H1 (cell line): Measurements from ENCODE around the gene PHF10. TPM values are rescaled to one million over a fixed set of nuclear protein-coding genes. Genes with fewer than 3 reads are reported as not detected.

Experiments
- CHD2 ChIP-seq: IDR thresholded peaks from 2 replicates; pipeline ENCODE4 v1.6.1; 2012; ENCODE audit warnings: low read length, improper control_type of control experiment
- GABPA ChIP-seq: IDR thresholded peaks from 2 replicates; pipeline ENCODE4 v1.6.1; 2011; ENCODE audit warnings: mild to moderate bottlenecking, low read length, moderate library complexity, borderline replicate concordance; ENCODE audit not compliant: insufficient read depth
- GTF2F1 ChIP-seq: IDR thresholded peaks from 2 replicates; pipeline ENCODE4 v1.6.1; 2012; ENCODE audit warnings: low read depth, low read length, improper control_type of control experiment, borderline replicate concordance
- JUN ChIP-seq: IDR thresholded peaks from 2 replicates; pipeline ENCODE4 v1.6.1; 2011; ENCODE audit warnings: low read depth, mild to moderate bottlenecking, improper control_type of control experiment, low read length
- KDM1A ChIP-seq: fragments of 200-600, 300-600 bp; sonication (generic); IDR thresholded peaks from 2 replicates; pipeline ENCODE4 v1.7.1; 2016; ENCODE audit warnings: mild to moderate bottlenecking, low read length, borderline replicate concordance
- KDM4A ChIP-seq: IDR thresholded peaks from one replicate; pipeline ENCODE4 v1.7.1; 2012; ENCODE audit warnings: low read depth, mild to moderate bottlenecking, moderate library complexity, low read length, inconsistent platforms; ENCODE audit not compliant: severe bottlenecking
- NRF1 ChIP-seq: IDR thresholded peaks from 2 replicates; pipeline ENCODE4 v1.6.1; 2011; ENCODE audit warnings: mild to moderate bottlenecking, low read depth, low read length, improper control_type of control experiment
- POLR2A ChIP-seq, 2 experiments: IDR thresholded peaks; 1 replicate in 1 of 2; 2 replicates in 1 of 2; pipeline ENCODE4 v1.6.1; 2011; ENCODE audit warnings: low read depth in 2 of 2, low read length in 2 of 2, mild to moderate bottlenecking in 2 of 2; ENCODE audit errors: control extremely low read depth in 1 of 2
- RAD21 ChIP-seq, 2 experiments: IDR thresholded peaks in 1 of 2; conservative IDR thresholded peaks in 1 of 2; 2 replicates each; pipeline ENCODE4 v1.6.1; 2011; ENCODE audit warnings: low read depth in 2 of 2, low read length in 2 of 2, improper control_type of control experiment in 1 of 2, inconsistent platforms in 1 of 2, mild to moderate bottlenecking in 1 of 2, moderate library complexity in 1 of 2
- RBBP5 ChIP-seq: IDR thresholded peaks from 2 replicates; pipeline ENCODE4 v1.7.1; 2012; ENCODE audit warnings: low read depth, mild to moderate bottlenecking, inconsistent platforms, low read length, moderate library complexity, borderline replicate concordance
- RNF2 ChIP-seq: fragments of 200-900, 300-1000 bp; sonication (generic); IDR thresholded peaks from 2 replicates; pipeline ENCODE4 v1.7.1; 2016; ENCODE audit warnings: borderline replicate concordance, low read depth, mild to moderate bottlenecking, antibody characterized with exemption, low read length; ENCODE audit not compliant: poor library complexity, severe bottlenecking; ENCODE audit errors: missing control alignments
- RXRA ChIP-seq: IDR thresholded peaks from 2 replicates; pipeline ENCODE4 v1.6.1; 2011; ENCODE audit warnings: low read depth, mild to moderate bottlenecking, low read length, moderate library complexity; ENCODE audit not compliant: insufficient read depth
- SAP30 ChIP-seq: fragments of 300-600 bp; sonication (generic); IDR thresholded peaks from 2 replicates; pipeline ENCODE4 v1.7.1; 2012; ENCODE audit warnings: low read length, moderate library complexity, mild to moderate bottlenecking, inconsistent platforms; ENCODE audit not compliant: insufficient read depth, insufficient replicate concordance
- SIX5 ChIP-seq: IDR thresholded peaks from 2 replicates; pipeline ENCODE4 v1.6.1; 2011; ENCODE audit warnings: mild to moderate bottlenecking, low read depth, low read length
- SP2 ChIP-seq: IDR thresholded peaks from 2 replicates; pipeline ENCODE4 v1.6.1; 2012; ENCODE audit warnings: mild to moderate bottlenecking, low read length, inconsistent platforms
- TAF7 ChIP-seq: optimal IDR thresholded peaks from 2 replicates; pipeline ENCODE3; 2011; ENCODE audit warnings: low read depth, mild to moderate bottlenecking, inconsistent platforms, low read length, moderate library complexity, borderline replicate concordance
- TCF12 ChIP-seq: IDR thresholded peaks from 2 replicates; pipeline ENCODE4 v1.6.1; 2011; ENCODE audit warnings: low read depth, mild to moderate bottlenecking, low read length
- USF2 ChIP-seq: IDR thresholded peaks from 2 replicates; pipeline ENCODE4 v1.6.1; 2011; ENCODE audit warnings: low read length, improper control_type of control experiment
- YY1 ChIP-seq: IDR thresholded peaks from 2 replicates; pipeline ENCODE4 v1.6.1; 2011; ENCODE audit warnings: low read depth, mild to moderate bottlenecking, low read length
- ZNF274 ChIP-seq: IDR thresholded peaks from 2 replicates; pipeline ENCODE4 v1.7.0; 2012; ENCODE audit warnings: low read length, borderline replicate concordance; ENCODE audit errors: extremely low read depth
- polyA plus RNA-seq, 7 experiments: library from polyadenylated mRNA; depleted of rRNA in 3 of 7; stranded (reverse) in 5 of 7; unstranded in 2 of 7; fragments of >200 nt in 5 of 7; fragments of 200-250 nt in 2 of 7; gene quantifications; 1 replicate in 5 of 7; 2 replicates in 1 of 7; 4 replicates in 1 of 7; pipeline versions ENCODE4 v1.2.1 to v1.2.3, GENCODE V29; 2011 to 2013; ENCODE audit warnings: missing spikeins in 2 of 7, mixed read lengths in 2 of 7
- total RNA-seq: library from RNA; stranded (reverse); fragmentation: NEBNext Ultra II Directional; extraction: Animal tissue kit (Norgen Biotek cat#: 25700); gene quantifications from 2 replicates; pipeline ENCODE4 v1.2.1, GENCODE V29; 2021

PHF10 gene
- total and polyA plus RNA-seq, 2 of the 8 experiments (the other 6 are each of a cell fraction or from before 2014, with no cell fraction given): 15.6 to 51.1 TPM

DNA sequence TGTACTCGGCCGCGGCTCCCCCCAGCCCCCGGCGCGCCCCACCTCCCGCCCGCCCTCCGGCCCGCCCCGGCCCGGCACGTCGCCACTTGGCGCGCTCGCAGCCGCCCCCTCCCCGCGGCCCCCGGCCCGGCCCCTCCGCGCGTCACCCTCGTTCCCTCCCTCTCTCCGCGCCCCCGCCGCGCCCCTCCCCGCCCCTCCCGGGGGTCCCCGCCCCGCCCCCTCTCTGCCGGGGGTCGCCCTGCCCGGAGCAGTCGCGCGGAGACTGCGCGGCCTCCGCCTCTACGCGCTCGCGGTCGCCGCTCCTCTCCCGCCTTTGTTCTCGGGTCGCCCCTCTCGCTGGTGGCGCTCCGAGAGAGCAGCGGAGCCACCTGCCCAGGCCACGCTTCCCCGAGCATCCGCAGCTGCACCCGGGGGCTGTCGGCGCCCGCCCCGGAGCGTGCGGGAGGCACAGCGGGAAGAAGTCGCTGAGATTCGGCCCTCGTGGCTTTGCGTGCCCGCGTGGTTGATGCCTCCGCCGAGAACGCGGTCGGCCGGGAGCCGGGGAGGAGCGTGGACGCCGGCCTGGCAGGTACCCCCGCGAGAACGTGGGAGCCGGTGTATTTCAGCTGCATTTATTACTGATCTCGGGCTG, at the start of gene PHF10 (continued):
- TF ChIP-seq NRF1 (no peak), SP2 (no peak), RAD21 (IDR thresholded peaks at IDR 0.05 in 1 of 2, conservative IDR thresholded peaks at IDR 0.05 in 1 of 2; ENCODE audit: low read depth in 2 of 2, low read length in 2 of 2) (no peak), CHD2 (no peak), GABPA (no peak), SAP30 (no peak), TCF12 (no peak), RBBP5 (no peak; the same call in 1 of the 2 replicates), USF2 (no peak), TAF7 (peak; percentile 45), YY1 (no peak), GTF2F1 (no peak), RXRA (no peak), POLR2A (IDR thresholded peaks at IDR 0.05; ENCODE audit: control extremely low read depth in 1 of 2, low read depth in 2 of 2, low read length in 2 of 2) (peak; percentile 64 to 74), KDM1A (no peak), RNF2 (no peak), SIX5 (no peak), KDM4A (peak; percentile 79), JUN (no peak), ZNF274 (no peak)
- TF ChIP-seq, all 59 proteins: peak for 10
